HepG2 (cell line): Measurements from ENCODE around the gene SMPD1. TPM values are rescaled to one million over a fixed set of nuclear protein-coding genes. Genes with fewer than 3 reads are reported as not detected.
A peak's percentile ranks its signal among the peaks of the same experiment; 100 is the strongest.

Source experiments
- ATAC-seq: fragments of 200-7000 bp; cut with Tn5 transposase; 3 replicates; pipeline ENCODE4 v1.9.1; 2020; ENCODE audit warnings: mild to moderate bottlenecking, moderate library complexity
- BruUV-seq: library from RNA; stranded (reverse); fragments of 400-500 nt; replicated peaks from 2 replicates; lab custom pipeline; 2021; lab: Mats Ljungman, UMichigan
- CTCF ChIA-PET: fragments of 300-600 bp; formaldehyde crosslinking; extraction: SDS; loops from one replicate; lab custom pipeline; 2021; ENCODE audit warnings: low total read pairs, inconsistent platforms, low intra/inter-chr PET ratio; lab: Yijun Ruan, JAX
- POLR2A ChIA-PET: fragments of 350-600 bp; sonication (Branson Sonifier 250); formaldehyde crosslinking; loops from one replicate; lab custom pipeline; 2020; ENCODE audit warnings: antibody characterized with exemption, inconsistent platforms; lab: Yijun Ruan, JAX
- DNase-seq: peaks from one replicate; pipeline ENCODE4 v3.0.0-alpha.2; 2015; ENCODE audit warnings: low spot score
- FAIRE-seq: peaks from 3 replicates; lab custom pipeline; 2011; peaks lifted over from hg19 to GRCh38; lab: Jason Lieb, UNC
- H2AFZ ChIP-seq: one replicate; pipeline ENCODE4 v1.6.1; 2011; ENCODE audit warnings: low read length, inconsistent platforms
- H3K27ac ChIP-seq: fragments of 300-600 bp; 3 replicates; pipeline ENCODE4 v1.8.0; 2011; ENCODE audit warnings: mixed run types, mild to moderate bottlenecking, mixed read lengths, low read length, inconsistent platforms; ENCODE audit not compliant: insufficient read depth; ENCODE audit errors: extremely low read length
- H3K27me3 ChIP-seq, 2 experiments: fragments of 200-600 bp in 1 of 2; 2 replicates in 1 of 2; 3 replicates in 1 of 2; pipeline versions ENCODE4 v1.6.0 to v1.8.0; 2011; ENCODE audit warnings: low read length in 2 of 2, mild to moderate bottlenecking in 2 of 2, moderate library complexity in 2 of 2, inconsistent platforms in 1 of 2; ENCODE audit not compliant: insufficient read depth in 2 of 2, control insufficient read depth in 1 of 2
- H3K36me3 ChIP-seq, 2 experiments: fragments of 200-600 bp in 1 of 2; replicated peaks in 1 of 2; 2 replicates in 1 of 2; 3 replicates in 1 of 2; pipeline versions ENCODE4 v1.5.1 to v1.8.0; 2011; ENCODE audit warnings: low read length in 2 of 2, inconsistent platforms in 1 of 2; ENCODE audit not compliant: insufficient read depth in 2 of 2, control insufficient read depth in 1 of 2
- H3K4me1 ChIP-seq: 2 replicates; pipeline ENCODE4 v1.5.1; 2012; ENCODE audit warnings: low read length, inconsistent platforms; ENCODE audit not compliant: insufficient read depth
- H3K4me2 ChIP-seq: 2 replicates; pipeline ENCODE4 v1.6.0; 2011; ENCODE audit warnings: low read depth, low read length, inconsistent platforms
- H3K4me3 ChIP-seq, 3 experiments: fragments of 200-600 bp in 1 of 3; sonication (generic), shearing (Covaris generic) in 1 of 3; replicated peaks in 1 of 3; 2 replicates each; pipeline ENCODE4 v1.5.1; 2011 to 2016; ENCODE audit warnings: low read length in 3 of 3, inconsistent platforms in 2 of 3, low read depth in 2 of 3, mild to moderate bottlenecking in 2 of 3, control low read depth in 1 of 3, mixed read lengths in 1 of 3; ENCODE audit not compliant: insufficient read depth in 1 of 3
- H3K79me2 ChIP-seq: one replicate; pipeline ENCODE4 v1.6.1; 2011; ENCODE audit warnings: low read length, inconsistent platforms; ENCODE audit not compliant: insufficient read depth
- H3K9ac ChIP-seq: 2 replicates; pipeline ENCODE4 v1.6.0; 2011; ENCODE audit warnings: mild to moderate bottlenecking, low read depth, low read length, inconsistent platforms; ENCODE audit not compliant: insufficient read depth
- H3K9me3 ChIP-seq: 2 replicates; pipeline ENCODE4 v1.5.1; 2012; ENCODE audit warnings: mild to moderate bottlenecking, low read length
- H4K20me1 ChIP-seq: 2 replicates; pipeline ENCODE4 v1.6.0; 2011; ENCODE audit warnings: inconsistent platforms, mild to moderate bottlenecking, low read length, moderate library complexity; ENCODE audit not compliant: insufficient read depth
- CEBPG ChIP-seq: IDR thresholded peaks from 2 replicates; pipeline ENCODE4 v1.6.1; 2016
- NR2F1 ChIP-seq, 2 experiments: fragments of 450-650 bp in 1 of 2; formaldehyde crosslinking in 1 of 2; IDR thresholded peaks; 2 replicates each; pipeline versions ENCODE4 v1.5.0 to v1.6.1; 2016 to 2020; ENCODE audit warnings: mild to moderate bottlenecking in 1 of 2, missing compliant biosample characterization in 1 of 2, missing genetic modification reagents in 1 of 2, moderate library complexity in 1 of 2
- RNF2 ChIP-seq: fragments of 450-650 bp; conservative IDR thresholded peaks from 2 replicates; pipeline ENCODE4 v1.6.1; 2016; ENCODE audit warnings: low read depth
- ZFX ChIP-seq: sonication (generic); formaldehyde crosslinking; IDR thresholded peaks from 2 replicates; pipeline ENCODE4 v1.4.0; 2020; ENCODE audit warnings: mild to moderate bottlenecking, low read depth, missing genetic modification reagents, moderate library complexity
- ZMYM4 ChIP-seq: sonication (generic); formaldehyde crosslinking; IDR thresholded peaks from 2 replicates; pipeline ENCODE4 v1.8.1; 2023; ENCODE audit warnings: mild to moderate bottlenecking, missing genetic modification reagents
- ZNF124 ChIP-seq: sonication (generic); formaldehyde crosslinking; IDR thresholded peaks from 2 replicates; pipeline ENCODE4 v1.4.0; 2020; ENCODE audit warnings: missing genetic modification reagents
- ZNF24 ChIP-seq: fragments of 450-650 bp; IDR thresholded peaks from 2 replicates; pipeline ENCODE4 v1.6.1; 2017; ENCODE audit warnings: antibody characterized with exemption, mild to moderate bottlenecking
- WGBS: methylation state at CpG from one replicate; pipeline ENCODE4 v1.1.6; 2017; ENCODE audit warnings: low lambda C conversion rate; 5-methylcytosine and 5-hydroxymethylcytosine counted together
- in situ Hi-C: cut with HindIII; loops from 2 replicates; pipeline ENCODE4 v1.10.0; 2017; ENCODE audit warnings: low pct_unique_long_range_greater_than_20kb; ENCODE audit not compliant: extremely low pct_ligation_motif_present
- intact Hi-C: fragments of 100-400 bp; cut with micrococcal nuclease; formaldehyde crosslinking; loops from one replicate; pipeline ENCODE4 v1.10.0; 2022; ENCODE audit not compliant: unreplicated experiment
- polyA plus RNA-seq, 8 experiments: library from polyadenylated mRNA; depleted of rRNA in 3 of 8; stranded (reverse) in 7 of 8; unstranded in 1 of 8; fragments of >200 nt; fragmentation: Illumina TruSeq in 4 of 8; extraction: Trizol in 4 of 8; gene quantifications; 2 replicates each; pipeline versions ENCODE4 v1.2.1 to v1.2.3, GENCODE V29; 2011 to 2016; ENCODE audit warnings: low read depth in 4 of 8, missing spikeins in 1 of 8, mixed read lengths in 1 of 8; ENCODE audit not compliant: insufficient read depth in 1 of 8
- total RNA-seq, 5 experiments: library from RNA; depleted of rRNA; stranded (reverse); fragments of >200 nt; fragmentation: Illumina TruSeq; extraction: Trizol; gene quantifications; 2 replicates each; pipeline ENCODE4 v1.2.3, GENCODE V29; 2016; ENCODE audit warnings: low read depth in 1 of 5
- TF ChIP-seq, protein P1 (sequence below), 2 experiments: sonication (generic) in 1 of 2; formaldehyde crosslinking in 1 of 2; IDR thresholded peaks; 2 replicates each; pipeline versions ENCODE4 v1.4.0 to v1.6.1; 2016 to 2020; ENCODE audit warnings: borderline replicate concordance in 1 of 2, low read depth in 1 of 2, mild to moderate bottlenecking in 1 of 2, missing genetic modification reagents in 1 of 2
- TF ChIP-seq, protein P2 (sequence below): sonication (generic); formaldehyde crosslinking; IDR thresholded peaks from 2 replicates; pipeline ENCODE4 v1.4.0; 2020; ENCODE audit warnings: missing genetic modification reagents
- TF ChIP-seq, protein P3 (sequence below): sonication (generic); formaldehyde crosslinking; IDR thresholded peaks from 2 replicates; pipeline ENCODE4 v1.8.1; 2023; ENCODE audit warnings: missing genetic modification reagents, inconsistent platforms, borderline replicate concordance

SMPD1 gene
- total and polyA plus RNA-seq, 2 of the 13 experiments (the other 11 are each of a cell fraction or from before 2014, with no cell fraction given): 6.3 to 8.4 TPM

DNA sequence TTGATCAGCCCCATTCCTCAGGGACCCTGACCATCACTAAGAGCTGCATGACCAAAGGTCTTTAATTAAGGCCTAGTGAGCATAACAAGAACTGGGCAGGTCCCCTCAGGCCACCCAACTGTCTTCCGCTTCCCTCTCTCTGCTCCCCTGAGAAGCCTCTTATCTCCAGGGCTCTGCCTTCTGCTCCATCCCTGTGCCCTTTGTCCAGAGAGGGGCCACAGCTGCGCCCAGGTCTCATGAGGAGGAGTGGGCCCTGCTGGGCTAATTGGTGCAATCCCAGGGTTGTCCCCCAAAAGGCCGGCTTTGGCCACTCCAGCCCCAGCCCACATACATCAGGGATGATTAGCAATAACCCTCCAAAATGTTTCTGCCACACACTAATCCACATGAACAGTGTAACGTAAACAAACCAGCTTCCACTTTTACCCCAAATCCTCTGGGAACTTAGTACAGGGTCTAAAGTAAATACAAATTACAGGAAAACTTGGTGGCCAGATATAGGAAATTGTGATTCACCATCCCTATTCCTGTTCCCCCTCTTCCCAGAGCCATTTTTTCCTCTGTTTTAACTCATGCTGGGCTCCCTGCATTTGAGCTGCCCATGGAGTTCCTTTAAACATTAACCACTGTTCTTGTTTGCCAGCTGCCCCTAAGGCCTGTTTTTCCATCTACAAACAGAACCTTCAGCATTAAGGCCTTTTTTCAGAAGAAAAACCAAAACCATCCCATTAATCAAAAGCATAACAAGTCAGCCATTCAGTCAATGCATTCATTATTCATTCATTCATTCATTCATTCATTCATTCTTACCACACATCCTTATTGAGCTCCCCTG lies 35.4 kb upstream of the SMPD1 start:
- no peaks in the 10 kb centered on the region for H3K9me3 ChIP-seq
- no peaks in the 10 kb centered on the region for H3K79me2 ChIP-seq
- H3K4me1 ChIP-seq: peaks cover 22% of the 10 kb centered on the region
- no peak overlapping the region for H3K9ac ChIP-seq
- no peak overlapping the region; a peak in 1 of 6 replicates for H3K4me3 ChIP-seq
- ATAC-seq: peak; percentile 81
- FAIRE-seq: peak; percentile 86
- H3K27me3 ChIP-seq: no peaks in the 10 kb centered on the region
- H3K36me3 ChIP-seq: no peaks in the 10 kb centered on the region
- in situ Hi-C loops (loop anchor here (5.0 kb wide), 1 partner anchor 103 kb away; no protein-coding TSS in a partner anchor), intact Hi-C loops (loop anchor here (5.0 to 10.0 kb wide), 2 partner anchors 58 to 880 kb away; no protein-coding TSS in a partner anchor)
- ChIA-PET POLR2A (no interaction called here), CTCF (interaction anchor here (2.6 to 2.7 kb wide), 2 partner anchors 104 to 332 kb away, joined by 7 to 32 read pairs; no protein-coding TSS in a partner anchor)
- BruUV-seq: no TSS peak
- 4% methylated on average over 4 of the region's 4 CpGs for WGBS
- H2AFZ ChIP-seq: no peak overlapping the region
- no peaks in the 10 kb centered on the region for H4K20me1 ChIP-seq
- peak overlapping the region; percentile 66 for H3K4me2 ChIP-seq
- no peak overlapping the region for H3K27ac ChIP-seq
- DNase-seq: peak; percentile 46
- TF ChIP-seq CEBPG (CRISPR knock-in tag) (peak; percentile 12; the same call in 1 of the 2 replicates), NR2F1 (CRISPR knock-in tag; IDR thresholded peaks at IDR 0.05) (no peak), ZNF124 (CRISPR knock-in tag) (no peak), ZFX (0 out of 2 replicates have a peak, but pooled peaks have one; percentile 19), ZNF24 (peak; percentile 89), ZMYM4 (0 out of 2 replicates have a peak, but pooled peaks have one; percentile 13), RNF2 (no peak)
- TF ChIP-seq, protein P1, sequence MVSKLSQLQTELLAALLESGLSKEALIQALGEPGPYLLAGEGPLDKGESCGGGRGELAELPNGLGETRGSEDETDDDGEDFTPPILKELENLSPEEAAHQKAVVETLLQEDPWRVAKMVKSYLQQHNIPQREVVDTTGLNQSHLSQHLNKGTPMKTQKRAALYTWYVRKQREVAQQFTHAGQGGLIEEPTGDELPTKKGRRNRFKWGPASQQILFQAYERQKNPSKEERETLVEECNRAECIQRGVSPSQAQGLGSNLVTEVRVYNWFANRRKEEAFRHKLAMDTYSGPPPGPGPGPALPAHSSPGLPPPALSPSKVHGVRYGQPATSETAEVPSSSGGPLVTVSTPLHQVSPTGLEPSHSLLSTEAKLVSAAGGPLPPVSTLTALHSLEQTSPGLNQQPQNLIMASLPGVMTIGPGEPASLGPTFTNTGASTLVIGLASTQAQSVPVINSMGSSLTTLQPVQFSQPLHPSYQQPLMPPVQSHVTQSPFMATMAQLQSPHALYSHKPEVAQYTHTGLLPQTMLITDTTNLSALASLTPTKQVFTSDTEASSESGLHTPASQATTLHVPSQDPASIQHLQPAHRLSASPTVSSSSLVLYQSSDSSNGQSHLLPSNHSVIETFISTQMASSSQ (IDR thresholded peaks at IDR 0.05; ENCODE audit: low read depth): peak; percentile 71
- TF ChIP-seq, protein P1 (CRISPR knock-in tag; IDR thresholded peaks at IDR 0.05; ENCODE audit: borderline replicate concordance): no peak
- TF ChIP-seq, protein P2, sequence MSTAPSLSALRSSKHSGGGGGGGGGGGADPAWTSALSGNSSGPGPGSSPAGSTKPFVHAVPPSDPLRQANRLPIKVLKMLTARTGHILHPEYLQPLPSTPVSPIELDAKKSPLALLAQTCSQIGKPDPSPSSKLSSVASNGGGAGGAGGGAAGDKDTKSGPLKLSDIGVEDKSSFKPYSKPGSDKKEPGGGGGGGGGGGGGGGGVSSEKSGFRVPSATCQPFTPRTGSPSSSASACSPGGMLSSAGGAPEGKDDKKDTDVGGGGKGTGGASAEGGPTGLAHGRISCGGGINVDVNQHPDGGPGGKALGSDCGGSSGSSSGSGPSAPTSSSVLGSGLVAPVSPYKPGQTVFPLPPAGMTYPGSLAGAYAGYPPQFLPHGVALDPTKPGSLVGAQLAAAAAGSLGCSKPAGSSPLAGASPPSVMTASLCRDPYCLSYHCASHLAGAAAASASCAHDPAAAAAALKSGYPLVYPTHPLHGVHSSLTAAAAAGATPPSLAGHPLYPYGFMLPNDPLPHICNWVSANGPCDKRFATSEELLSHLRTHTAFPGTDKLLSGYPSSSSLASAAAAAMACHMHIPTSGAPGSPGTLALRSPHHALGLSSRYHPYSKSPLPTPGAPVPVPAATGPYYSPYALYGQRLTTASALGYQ (CRISPR knock-in tag): 0 out of 2 replicates have a peak, but pooled peaks have one; percentile 18
- TF ChIP-seq, protein P3, sequence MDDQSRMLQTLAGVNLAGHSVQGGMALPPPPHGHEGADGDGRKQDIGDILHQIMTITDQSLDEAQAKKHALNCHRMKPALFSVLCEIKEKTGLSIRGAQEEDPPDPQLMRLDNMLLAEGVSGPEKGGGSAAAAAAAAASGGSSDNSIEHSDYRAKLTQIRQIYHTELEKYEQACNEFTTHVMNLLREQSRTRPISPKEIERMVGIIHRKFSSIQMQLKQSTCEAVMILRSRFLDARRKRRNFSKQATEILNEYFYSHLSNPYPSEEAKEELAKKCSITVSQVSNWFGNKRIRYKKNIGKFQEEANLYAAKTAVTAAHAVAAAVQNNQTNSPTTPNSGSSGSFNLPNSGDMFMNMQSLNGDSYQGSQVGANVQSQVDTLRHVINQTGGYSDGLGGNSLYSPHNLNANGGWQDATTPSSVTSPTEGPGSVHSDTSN (CRISPR knock-in tag): no peak
